Measurements from ENCODE around the gene IGHMBP2.

Gene IGHMBP2

GRCh38 chr11:68941324-68942094, 37.8 kb downstream of the IGHMBP2 start:
- DNase-seq: no peak

- no peak for DNase-seq
Measured at GRCh38 chr11:68942095-68942620, 38.5 kb downstream of the IGHMBP2 start.

GRCh38 chr11:68942751-68943271, 39.1 kb downstream of the IGHMBP2 start:
- DNase-seq: no peak

- no peak for DNase-seq
Measured at GRCh38 chr11:68946416-68947090, 42.9 kb downstream of the IGHMBP2 start.

GRCh38 chr11:68947151-68947550, 43.5 kb downstream of the IGHMBP2 start:
- no peak for DNase-seq

- DNase-seq: no peak
Measured at GRCh38 chr11:68948496-68948895, 44.8 kb downstream of the IGHMBP2 start.

GRCh38 chr11:68948935-68949334, 45.2 kb downstream of the IGHMBP2 start:
- no peak for DNase-seq

- no peak for DNase-seq
Measured at GRCh38 chr11:68950270-68950669, 46.6 kb downstream of the IGHMBP2 start.

GRCh38 chr11:68950762-68951161, 47.1 kb downstream of the IGHMBP2 start:
- DNase-seq: no peak

GRCh38 chr11:68954836-68955606, 51.3 kb downstream of the IGHMBP2 start:
- DNase-seq: no peak

GRCh38 chr11:68955607-68955958, 51.9 kb downstream of the IGHMBP2 start:
- DNase-seq: no peak

GRCh38 chr11:68956142-68956541, 52.5 kb downstream of the IGHMBP2 start:
- peak; percentile 7 to 22 for DNase-seq

- no peak for DNase-seq
Measured at GRCh38 chr11:68956547-68957254, 53.0 kb downstream of the IGHMBP2 start.

GRCh38 chr11:68958211-68958610, 54.5 kb downstream of the IGHMBP2 start:
- DNase-seq: no peak

GRCh38 chr11:68959465-68960293, 56.0 kb downstream of the IGHMBP2 start:
- DNase-seq: no peak

GRCh38 chr11:68960294-68961071, 56.8 kb downstream of the IGHMBP2 start:
- DNase-seq: no peak

- no peak for DNase-seq
Measured at GRCh38 chr11:68961245-68961644, 57.6 kb downstream of the IGHMBP2 start.

- DNase-seq: no peak
Measured at GRCh38 chr11:68962527-68963250, 59.0 kb downstream of the IGHMBP2 start.

- DNase-seq: no peak
Measured at GRCh38 chr11:68963779-68964178, 60.1 kb downstream of the IGHMBP2 start.
